Aorta (tissue), 5 donors: Measurements from ENCODE around the gene GAK. TPM values are rescaled to one million over a fixed set of nuclear protein-coding genes. Genes with fewer than 3 reads are reported as not detected.
"Not testable (repeated sequence)": the region's sequence is repeated elsewhere in the genome, so short reads cannot be mapped to it uniquely, and the experiment has no call there.

ENCODE experiments used
- ATAC-seq: fragments of 200-7000 bp; cut with Tn5 transposase; one replicate; pipeline ENCODE4 v1.9.1; 2022; ENCODE audit warnings: moderate library complexity; ENCODE audit not compliant: low FRiP score
- DNase-seq, 2 donors: peaks; one replicate each; pipeline ENCODE4 v3.0.0-alpha.2; 2020
- H3K27ac ChIP-seq, 2 donors: one replicate each; pipeline ENCODE4 v1.5.1; 2013; ENCODE audit warnings: low read length in 2 of 2, mild to moderate bottlenecking in 2 of 2, moderate library complexity in 2 of 2, control low read depth in 1 of 2, inconsistent platforms in 1 of 2, low read depth in 1 of 2
- H3K27me3 ChIP-seq, 2 donors: one replicate each; pipeline ENCODE4 v1.6.1; 2013; ENCODE audit warnings: control low read depth in 1 of 2, low read length in 1 of 2, mild to moderate bottlenecking in 1 of 2, moderate library complexity in 1 of 2; ENCODE audit not compliant: insufficient read depth in 2 of 2, control insufficient read depth in 1 of 2
- H3K36me3 ChIP-seq, 2 donors: one replicate each; pipeline ENCODE4 v1.6.1; 2013; ENCODE audit warnings: control low read depth in 1 of 2, low read length in 1 of 2, mild to moderate bottlenecking in 1 of 2; ENCODE audit not compliant: insufficient read depth in 2 of 2, control insufficient read depth in 1 of 2
- H3K4me1 ChIP-seq, 2 donors: one replicate each; pipeline ENCODE4 v1.6.1; 2013; ENCODE audit warnings: low read length in 2 of 2, control low read depth in 1 of 2, mild to moderate bottlenecking in 1 of 2, moderate library complexity in 1 of 2; ENCODE audit not compliant: insufficient read depth in 2 of 2, control insufficient read depth in 1 of 2
- H3K4me3 ChIP-seq, 2 donors: one replicate each; pipeline ENCODE4 v1.5.1; 2013; ENCODE audit warnings: low read length in 2 of 2, control low read depth in 1 of 2, mild to moderate bottlenecking in 1 of 2
- H3K9me3 ChIP-seq: one replicate; pipeline ENCODE4 v1.6.1; 2013; ENCODE audit warnings: mild to moderate bottlenecking, low read length; ENCODE audit not compliant: control insufficient read depth
- WGBS, 2 donors: extraction: QIAGEN DNeasy Blood & Tissue Kit; methylation state at CpG; one replicate each; pipeline ENCODE4 v1.1.7; 2013; 5-methylcytosine and 5-hydroxymethylcytosine counted together
- intact Hi-C, 2 donors: fragments of 100-400 bp; cut with DNase I; formaldehyde crosslinking; loops; one replicate each; pipeline versions ENCODE4 v1.14.2 to v1.15.0; 2022
- long read RNA-seq, 2 donors: library from polyadenylated mRNA; unstranded; transcript quantifications; one replicate each; pipeline ENCODE4 v2.0.0, GENCODE V29; 2020 to 2021
- polyA plus RNA-seq, 2 donors: library from polyadenylated mRNA; stranded (reverse); fragments of 200-250 nt; gene quantifications; one replicate each; pipeline ENCODE4 v1.2.3, GENCODE V29; 2013
- total RNA-seq, 2 donors: library from RNA; stranded (reverse); fragmentation: NEBNext Ultra II Directional; extraction: Animal tissue kit (Norgen Biotek cat#: 25700); gene quantifications; one replicate each; pipeline ENCODE4 v1.2.1, GENCODE V29; 2021
- donor health status: healthy with polysubstance abuse.
- donor health status: Bipolar disorder and iron deficiency.
- donor health status: DM: no; HTN: no; CAD: no.
- donor health status: DM: no; HTN: no; CAD: no.
- donor health status: DM: yes; HTN: yes; CAD: no.

Gene GAK
- total RNA-seq, result 10 to 100 TPM; 90.8 to 98.0 TPM
- polyA plus RNA-seq, result 100 to 1,000 TPM in 1 of 2 donors, 10 to 100 TPM in 1; 52.0 to 300 TPM
- long read RNA-seq, donor 1, full-length matches to known transcripts, result 5 of 132 reads
- long read RNA-seq, donor 1, partial matches to known transcripts, result 80 of 132 reads
- long read RNA-seq, donor 1, other reads (novel, unspliced or antisense), result 47 of 132 reads
- long read RNA-seq, donor 2, full-length matches to known transcripts, result 6 of 55 reads
- long read RNA-seq, donor 2, partial matches to known transcripts, result 22 of 55 reads
- long read RNA-seq, donor 2, other reads (novel, unspliced or antisense), result 27 of 55 reads

DNA sequence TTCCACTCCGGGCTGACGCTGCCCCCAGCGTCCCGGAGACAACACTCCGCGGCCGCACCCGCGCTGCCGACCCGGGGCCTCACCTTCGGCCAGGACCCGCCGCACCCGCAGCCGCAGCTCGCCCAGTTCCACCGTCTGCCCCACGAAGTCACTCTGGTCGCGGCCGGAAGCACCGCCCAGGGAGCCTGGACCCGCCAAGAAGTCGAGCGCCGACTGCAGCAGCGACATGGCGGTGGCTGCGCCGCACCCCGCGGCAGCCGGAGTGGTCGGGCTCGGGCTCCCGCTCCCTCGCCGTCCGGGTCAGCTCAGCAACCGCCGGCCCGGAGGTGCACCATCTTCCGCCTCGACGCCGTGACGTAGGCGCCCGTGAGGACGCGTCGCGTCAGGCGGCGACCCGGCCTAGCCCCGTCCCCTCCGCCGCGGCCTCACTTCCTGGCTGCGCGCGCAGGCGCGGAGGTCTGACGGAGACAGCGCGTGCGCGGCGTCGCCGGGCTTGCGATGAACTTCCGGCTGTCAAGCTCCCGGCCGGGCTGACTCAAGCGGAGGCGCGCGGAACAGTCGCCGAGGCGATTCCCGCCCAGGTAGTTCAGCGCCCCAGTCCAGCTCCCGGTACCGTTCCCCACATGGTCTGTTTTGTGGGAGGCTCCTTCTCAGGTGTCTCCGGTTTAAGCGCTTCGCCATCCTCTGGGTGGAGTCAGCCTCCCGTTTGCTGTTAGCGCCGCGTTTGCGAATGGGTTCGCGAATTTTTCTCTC is at the start of gene GAK, which contains the start of gene TMEM175:
Gene GAK, minus strand, starts transcription at position 357 of the 753 bp plus-strand sequence. Its CDS starts 129 bp downstream, at position 228.
Gene TMEM175, plus strand, starts transcription at position 501 of the 753 bp plus-strand sequence. CDS start 15,280 bp downstream, outside the sequence.
- intact Hi-C loops, result loop anchor here in 1 of 2 donors (5.0 kb wide), 2 partner anchors 40 to 55 kb away; partner anchors contain the start of genes DGKQ and IDUA
- peak within 1 kb of the TSS; percentile 57 to 82 for H3K4me3 ChIP-seq
- H3K27me3 ChIP-seq, result no peaks in the 10 kb centered on the region
- no peaks in the 10 kb centered on the region for H3K36me3 ChIP-seq
- no peaks in the 10 kb centered on the region for H3K9me3 ChIP-seq
- peak within 1 kb of the TSS in 1 of 2 donors; percentile 43 for H3K27ac ChIP-seq
- WGBS, 2 donors, result 0 to 1% methylated on average over 99 of the region's 99 CpGs
- peak; percentile 97 to 99 for DNase-seq
- H3K4me1 ChIP-seq, result no peaks in the 10 kb centered on the region
- peak; percentile 99 for ATAC-seq

DNA sequence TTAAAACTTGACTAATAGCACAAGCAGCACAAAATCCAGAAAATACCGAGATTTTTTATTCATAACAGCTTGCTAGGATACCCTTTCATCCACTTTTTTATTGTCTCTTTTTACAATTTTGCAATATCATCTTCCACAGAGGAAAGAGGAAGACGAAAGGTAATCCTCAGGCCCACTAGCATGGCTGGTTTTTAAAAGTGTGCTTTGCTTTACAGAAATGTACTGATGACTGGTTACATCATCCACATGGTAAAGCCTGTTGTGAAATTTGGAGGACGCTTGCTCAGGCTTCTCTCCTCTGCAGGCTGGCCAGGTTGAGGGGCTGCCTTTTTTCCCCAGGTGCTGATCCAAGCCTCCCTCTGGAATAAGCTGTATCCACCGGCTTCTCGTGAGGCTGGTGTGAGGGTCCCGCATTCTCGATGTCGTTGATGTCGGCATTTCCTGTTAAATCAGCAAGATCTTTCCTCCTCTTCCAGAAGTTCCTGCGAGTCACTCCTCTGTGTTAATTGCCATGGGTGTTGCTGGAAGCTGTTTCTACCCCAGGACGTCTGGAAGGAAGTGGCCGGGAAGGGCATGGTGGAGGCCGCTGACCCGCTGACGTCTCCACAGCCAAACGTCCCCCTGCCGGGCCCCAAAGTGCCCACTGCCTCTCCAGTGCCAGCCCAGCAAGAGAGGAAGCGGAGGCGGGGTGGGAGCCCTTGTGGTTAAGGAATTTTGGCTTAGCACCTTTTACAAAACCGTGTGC is 47.0 kb upstream of the GAK start:
- H3K4me3 ChIP-seq, result no peak overlapping the region
- 60 to 67% methylated on average over 20 of the region's 20 CpGs for WGBS, 2 donors
- no peaks in the 10 kb centered on the region for H3K9me3 ChIP-seq
- no peak for ATAC-seq
- no peaks in the 10 kb centered on the region for H3K4me1 ChIP-seq
- no peak for DNase-seq
- no peaks in the 10 kb centered on the region for H3K27me3 ChIP-seq
- no peaks in the 10 kb centered on the region for H3K36me3 ChIP-seq
- intact Hi-C loops, result no loop called here
- H3K27ac ChIP-seq, result no peak overlapping the region

DNA sequence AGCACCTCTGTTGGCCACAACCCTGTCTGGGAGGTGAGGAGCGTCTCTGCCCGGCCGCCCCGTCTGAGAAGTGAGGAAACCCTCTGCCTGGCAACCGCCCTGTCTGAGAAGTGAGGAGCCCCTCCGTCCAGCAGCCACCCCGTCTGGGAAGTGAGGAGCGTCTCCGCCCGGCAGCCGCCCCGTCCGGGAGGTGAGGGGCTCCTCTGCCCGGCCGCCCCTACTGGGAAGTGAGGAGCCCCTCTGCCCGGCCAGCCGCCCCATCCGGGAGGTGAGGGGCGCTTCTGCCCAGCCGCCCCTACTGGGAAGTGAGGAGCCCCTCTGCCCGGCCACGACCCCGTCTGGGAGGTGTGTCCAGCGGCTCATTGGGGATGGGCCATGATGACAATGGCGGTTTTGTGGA is 43.9 kb upstream of the GAK start:
- H3K27me3 ChIP-seq, H3K27ac ChIP-seq, H3K36me3 ChIP-seq, H3K4me3 ChIP-seq, ATAC-seq, H3K4me1 ChIP-seq, H3K9me3 ChIP-seq, intact Hi-C loops, DNase-seq: not testable (repeated sequence)
- 95 to 99% methylated on average over 12 to 25 of the region's 25 CpGs for WGBS, 2 donors

DNA sequence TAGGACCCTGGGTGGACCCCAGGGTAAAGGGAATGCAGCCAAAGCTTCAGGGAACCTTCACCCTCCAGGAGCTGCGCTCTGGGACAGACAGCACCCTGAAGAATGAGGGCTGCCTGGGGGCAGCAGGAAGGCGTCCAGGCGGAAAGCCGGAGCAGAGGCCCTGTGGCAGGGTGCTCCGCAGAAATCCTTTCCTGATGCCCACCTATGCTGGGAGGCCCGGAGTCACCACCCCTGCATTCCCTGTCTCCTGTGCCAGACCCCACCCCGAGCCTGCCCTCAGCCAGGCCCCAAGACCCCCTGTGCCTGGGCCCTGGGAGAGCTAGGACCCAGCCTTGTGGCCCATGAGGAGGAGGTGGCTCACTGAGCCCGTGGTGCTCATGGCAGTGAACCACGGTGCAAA is 42.6 kb upstream of the GAK start:
- Histone ChIP-seq H3K4me1 (no peaks in the 10 kb centered on the region), H3K9me3 (no peaks in the 10 kb centered on the region), H3K27me3 (no peaks in the 10 kb centered on the region), H3K27ac (no peak overlapping the region), H3K4me3 (no peak overlapping the region), H3K36me3 (no peaks in the 10 kb centered on the region)
- no peak for ATAC-seq
- intact Hi-C loops, result loop anchor here in 1 of 2 donors (5.0 kb wide), 1 partner anchor 42 kb away; the partner anchor contains the start of genes GAK and TMEM175
- no peak for DNase-seq
- 93 to 94% methylated on average over 9 of the region's 9 CpGs for WGBS, 2 donors

DNA sequence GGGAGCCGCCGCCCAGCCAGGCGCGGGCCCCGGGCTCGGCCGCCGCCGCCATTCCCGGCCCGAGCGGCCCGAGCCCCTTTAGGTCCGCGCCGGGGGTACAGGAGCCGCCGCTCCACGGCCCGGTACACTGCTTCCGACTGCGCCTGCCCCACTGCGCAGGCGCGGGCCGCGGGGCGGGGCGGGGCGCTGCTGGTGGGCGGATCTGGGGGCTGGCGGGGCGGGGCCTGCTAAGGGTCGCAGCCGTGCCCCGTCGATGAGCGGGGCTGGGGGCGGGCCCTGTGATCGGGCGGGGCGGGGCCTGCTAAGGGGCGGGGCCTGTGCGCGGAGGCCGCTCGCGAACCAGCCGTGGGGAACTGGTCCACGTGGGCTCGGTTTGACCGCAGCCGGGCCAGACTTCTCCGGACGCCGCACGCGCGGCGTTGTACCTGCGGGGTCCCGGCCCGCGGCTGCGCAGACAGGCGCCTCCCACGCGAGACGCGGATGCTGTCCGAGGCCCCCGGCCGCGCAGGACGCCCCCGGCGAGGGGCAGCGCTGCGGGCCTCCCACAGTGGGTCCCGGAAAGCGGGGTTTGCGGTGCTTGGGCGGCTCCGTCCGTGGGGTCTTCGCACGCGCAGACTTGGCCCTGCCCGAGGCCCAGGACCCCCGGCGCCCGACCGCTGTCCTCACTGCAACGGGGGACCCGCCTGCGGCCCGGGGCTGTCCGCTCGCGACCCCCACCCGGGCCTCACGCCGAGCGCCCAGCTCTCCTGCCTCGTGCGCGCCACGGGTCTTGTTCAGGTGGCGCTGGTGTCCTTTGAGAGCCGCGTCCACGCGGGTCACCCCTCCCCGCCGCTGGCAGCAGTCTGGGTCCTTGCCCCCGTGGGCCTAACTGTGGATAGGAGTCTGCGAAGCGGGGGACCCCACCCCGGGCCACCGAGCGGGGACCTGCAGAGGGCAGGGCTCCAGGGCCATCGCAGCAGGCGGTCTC is 41.6 kb upstream of the GAK start, which contains the start of gene DGKQ:
Gene DGKQ, minus strand, starts transcription at position 139 of the 967 bp plus-strand sequence. Its CDS starts 87 bp downstream, at position 52.
- Histone ChIP-seq H3K4me1 (no peaks in the 10 kb centered on the region), H3K27ac (no peak within 1 kb of the TSS), H3K9me3 (no peaks in the 10 kb centered on the region), H3K36me3 (no peaks in the 10 kb centered on the region), H3K4me3 (peak within 1 kb of the TSS; percentile 70 to 90), H3K27me3 (no peaks in the 10 kb centered on the region)
- ATAC-seq, result peak; percentile 97
- 23 to 25% methylated on average over 93 to 123 of the region's 123 CpGs for WGBS, 2 donors
- DNase-seq, result peak; percentile 90 to 97
- intact Hi-C loops, result loop anchor here in 1 of 2 donors (5.0 kb wide), 1 partner anchor 41 kb away; the partner anchor contains the start of genes GAK and TMEM175

DNA sequence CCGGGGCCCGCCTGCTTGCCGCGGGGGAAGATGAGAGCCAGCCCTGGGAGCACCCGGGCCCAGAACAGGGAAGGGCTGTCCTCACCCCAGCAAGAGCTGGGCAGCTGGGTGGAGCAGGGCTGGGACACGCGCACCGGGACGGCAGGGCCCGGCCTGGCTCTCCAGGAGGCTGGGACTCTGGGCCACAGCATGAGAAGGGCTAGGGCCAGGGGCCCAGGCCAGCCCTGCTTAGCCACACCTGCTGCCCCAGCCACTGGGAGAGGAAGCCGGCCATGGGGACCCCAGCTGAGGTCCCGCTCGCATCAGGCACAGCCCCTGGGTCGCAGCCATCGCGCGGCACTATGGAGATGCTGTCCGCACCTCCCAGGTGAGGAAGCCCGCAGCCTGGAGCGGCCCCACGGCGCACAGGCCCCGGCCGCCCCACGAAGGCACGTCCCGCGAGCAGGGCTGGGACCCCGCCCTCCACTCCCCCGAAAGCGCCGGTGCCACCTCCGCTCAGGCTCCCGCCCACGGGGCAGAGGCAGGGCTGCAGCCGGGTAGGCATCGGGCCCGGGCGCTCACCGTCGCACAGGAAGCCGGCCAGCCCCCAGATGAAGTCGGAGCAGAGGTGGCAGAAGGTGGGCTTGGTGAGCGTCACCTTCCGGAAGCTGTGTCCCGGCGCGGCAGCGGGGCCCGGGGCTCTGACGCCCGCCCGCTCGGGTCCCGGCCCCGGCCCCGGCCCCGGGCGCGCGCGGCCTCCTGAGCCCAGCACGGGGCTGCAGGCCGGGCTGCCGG is 40.7 kb upstream of the GAK start:
- 1% methylated on average over 49 to 65 of the region's 65 CpGs for WGBS, 2 donors
- DNase-seq (no peak), ATAC-seq (peak; percentile 31)
- no peaks in the 10 kb centered on the region for H3K4me1 ChIP-seq
- H3K4me3 ChIP-seq, result peak overlapping the region; percentile 70 to 90
- H3K27ac ChIP-seq, result no peak overlapping the region
- intact Hi-C loops, result loop anchor here in 1 of 2 donors (5.0 kb wide), 1 partner anchor 41 kb away; the partner anchor contains the start of genes GAK and TMEM175
- no peaks in the 10 kb centered on the region for H3K9me3 ChIP-seq
- H3K27me3 ChIP-seq, result no peaks in the 10 kb centered on the region
- H3K36me3 ChIP-seq, result no peaks in the 10 kb centered on the region
